Measurements from ENCODE around the gene ATG16L2. TPM values are rescaled to one million over a fixed set of nuclear protein-coding genes. Genes with fewer than 3 reads are reported as not detected.
A peak's percentile ranks its signal among the peaks of the same experiment; 100 is the strongest.

ATG16L2 gene
- total RNA-seq, 1 experiment from 2014 or later = 17.3 TPM

DNA sequence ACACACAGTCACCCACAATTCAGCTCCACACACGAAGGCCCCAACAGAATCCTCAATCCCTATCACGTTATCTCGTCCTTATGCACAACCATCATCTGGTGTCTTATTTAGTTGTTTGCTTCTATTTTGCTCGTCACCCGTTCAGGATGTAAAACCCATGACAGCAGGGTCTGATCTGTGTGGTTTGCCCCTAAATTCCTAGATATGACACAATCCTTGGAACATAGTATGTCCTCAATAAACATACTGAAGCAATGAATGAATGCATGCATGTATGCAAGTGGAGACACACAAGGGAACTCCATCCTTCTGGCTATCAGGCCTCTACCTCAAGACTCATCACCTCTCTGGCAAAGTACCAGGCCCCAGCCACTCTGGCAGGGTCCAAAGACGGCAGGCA is 40.5 kb upstream of the ATG16L2 start:
- Histone ChIP-seq H2BK5ac (ENCODE audit: insufficient read length, low read length) (no peak overlapping the region), H4K20me1 (ENCODE audit: control insufficient read depth, insufficient read depth, insufficient read length) (no peaks in the 10 kb centered on the region), H2BK20ac (ENCODE audit: low read depth, low read length, poor library complexity, severe bottlenecking) (no peak overlapping the region), H4K8ac (replicated peaks; ENCODE audit: insufficient read length, low read depth, low read length) (no peak overlapping the region), H3K79me2 (ENCODE audit: insufficient read depth, low read length) (no peaks in the 10 kb centered on the region), H3T11ph (ENCODE audit: low read length) (no peak overlapping the region), H2BK12ac (ENCODE audit: insufficient read length, low read depth, low read length) (no peak overlapping the region), H3K4ac (ENCODE audit: low read depth, low read length) (no peak overlapping the region), H4K91ac (ENCODE audit: insufficient read length, low read depth, low read length) (no peak overlapping the region), H3K18ac (ENCODE audit: insufficient read length, low read depth, low read length) (no peak overlapping the region), H3K9ac (ENCODE audit: extremely low read depth, insufficient read length, low read length) (no peak overlapping the region), H3K9me3 (ENCODE audit: control insufficient read depth, low read depth, low read length) (no peaks in the 10 kb centered on the region), H3K23ac (ENCODE audit: insufficient read length, low read depth, low read length) (no peak overlapping the region), H2AFZ (ENCODE audit: low read length) (no peak overlapping the region), H2AK5ac (ENCODE audit: insufficient read length, low read length) (no peak overlapping the region), H2BK120ac (ENCODE audit: low read depth, low read length, poor library complexity, severe bottlenecking) (no peak overlapping the region), H2BK15ac (ENCODE audit: low read depth, low read length) (no peak overlapping the region), H3K27me3 (ENCODE audit: insufficient read depth, low read length) (no peaks in the 10 kb centered on the region), H3K4me1 (ENCODE audit: insufficient read depth, low read length) (no peaks in the 10 kb centered on the region), H3K14ac (ENCODE audit: insufficient read depth, low read length) (no peak overlapping the region; the same call in 1 of the 2 replicates), H3K56ac (ENCODE audit: insufficient read length, low read depth, low read length) (no peak overlapping the region), H4K5ac (ENCODE audit: insufficient read length, low read depth, low read length) (no peak overlapping the region), H3K27ac (ENCODE audit: insufficient read length, low read depth, low read length) (no peak overlapping the region), H3K4me2 (ENCODE audit: insufficient read depth, insufficient read length, low read length) (no peak overlapping the region), H3K79me1 (ENCODE audit: insufficient read depth, low read depth, low read length, poor library complexity, severe bottlenecking) (no peaks in the 10 kb centered on the region), H3K23me2 (ENCODE audit: insufficient read length, low read depth, low read length, poor library complexity, severe bottlenecking) (no peaks in the 10 kb centered on the region)
- 0 out of 7 replicates have a peak overlapping the region, but pooled peaks of 1 of the 3 experiments have one; percentile 17 for H3K27ac Mint-ChIP-seq
- H3K4me3 Mint-ChIP-seq = no peak overlapping the region
- H3K4me1 Mint-ChIP-seq = peaks cover 3 to 17% of the 10 kb centered on the region in 2 experiments
- DNase-seq = no peak
- H3K27me3 Mint-ChIP-seq (ENCODE audit: low read depth) = no peaks in the 10 kb centered on the region; the same call in 1 of the 2 replicates
- no peaks in the 10 kb centered on the region for H3K9me3 Mint-ChIP-seq
- no CpG with 5 or more reads among the region's 6 CpGs for WGBS (ENCODE audit: extremely low coverage, insufficient read length, low lambda C conversion rate)
- no peaks in the 10 kb centered on the region; a peak in 1 of 7 replicates for H3K36me3 Mint-ChIP-seq (ENCODE audit: insufficient read depth in 1 of 3, low read depth in 3 of 3)
- TF ChIP-seq, protein P1, sequence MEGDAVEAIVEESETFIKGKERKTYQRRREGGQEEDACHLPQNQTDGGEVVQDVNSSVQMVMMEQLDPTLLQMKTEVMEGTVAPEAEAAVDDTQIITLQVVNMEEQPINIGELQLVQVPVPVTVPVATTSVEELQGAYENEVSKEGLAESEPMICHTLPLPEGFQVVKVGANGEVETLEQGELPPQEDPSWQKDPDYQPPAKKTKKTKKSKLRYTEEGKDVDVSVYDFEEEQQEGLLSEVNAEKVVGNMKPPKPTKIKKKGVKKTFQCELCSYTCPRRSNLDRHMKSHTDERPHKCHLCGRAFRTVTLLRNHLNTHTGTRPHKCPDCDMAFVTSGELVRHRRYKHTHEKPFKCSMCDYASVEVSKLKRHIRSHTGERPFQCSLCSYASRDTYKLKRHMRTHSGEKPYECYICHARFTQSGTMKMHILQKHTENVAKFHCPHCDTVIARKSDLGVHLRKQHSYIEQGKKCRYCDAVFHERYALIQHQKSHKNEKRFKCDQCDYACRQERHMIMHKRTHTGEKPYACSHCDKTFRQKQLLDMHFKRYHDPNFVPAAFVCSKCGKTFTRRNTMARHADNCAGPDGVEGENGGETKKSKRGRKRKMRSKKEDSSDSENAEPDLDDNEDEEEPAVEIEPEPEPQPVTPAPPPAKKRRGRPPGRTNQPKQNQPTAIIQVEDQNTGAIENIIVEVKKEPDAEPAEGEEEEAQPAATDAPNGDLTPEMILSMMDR (conservative IDR thresholded peaks at IDR 0.05) = no peak
